Measurements from ENCODE around the gene SLC43A1.
"Not testable (repeated sequence)": the region's sequence is repeated elsewhere in the genome, so short reads cannot be mapped to it uniquely, and the experiment has no call there.

SLC43A1 gene

GRCh38 chr11:57539342-57539741, 23.8 kb upstream of the SLC43A1 start:
- H3K4me3 ChIP-seq (ENCODE audit: low read depth, low read length), result no peak overlapping the region
- no peak for DNase-seq (ENCODE audit: low read depth)
- TF ChIP-seq MYC (IDR thresholded peaks at IDR 0.05; ENCODE audit: low read depth, low read length) (no peak), MAX (IDR thresholded peaks at IDR 0.05; ENCODE audit: low read depth, low read length) (no peak), CTCF (IDR thresholded peaks at IDR 0.05; ENCODE audit: low read depth, low read length) (no peak), POLR2A (IDR thresholded peaks at IDR 0.05; ENCODE audit: extremely low read depth, insufficient read length) (no peak)

GRCh38 chr11:57536947-57537619, 21.6 kb upstream of the SLC43A1 start, which contains the start of gene SMTNL1:
Gene SMTNL1, plus strand, starts transcription at chr11:57537595. Its CDS starts 5,048 bp downstream, at chr11:57542643.
- no peak for TF ChIP-seq CTCF (IDR thresholded peaks at IDR 0.05; ENCODE audit: low read depth, low read length)
- TF ChIP-seq MAX (IDR thresholded peaks at IDR 0.05; ENCODE audit: low read depth, low read length), result no peak
- TF ChIP-seq MYC (IDR thresholded peaks at IDR 0.05; ENCODE audit: low read depth, low read length), result no peak
- no peak for TF ChIP-seq POLR2A (IDR thresholded peaks at IDR 0.05; ENCODE audit: extremely low read depth, insufficient read length)
- H3K4me3 ChIP-seq (ENCODE audit: low read depth, low read length), result no peak within 1 kb of the TSS
- DNase-seq (ENCODE audit: low read depth), result no peak

- not testable (repeated sequence) for H3K4me3 ChIP-seq (ENCODE audit: low read depth, low read length); DNase-seq (ENCODE audit: low read depth)
Measured at GRCh38 chr11:57534449-57534848, 18.9 kb upstream of the SLC43A1 start.

- peak within 1 kb of the TSS; percentile 97 for H3K4me3 ChIP-seq (ENCODE audit: low read depth, low read length)
- peak; percentile 52 for TF ChIP-seq POLR2A (IDR thresholded peaks at IDR 0.05; ENCODE audit: extremely low read depth, insufficient read length)
- peak; percentile 97 for TF ChIP-seq MYC (IDR thresholded peaks at IDR 0.05; ENCODE audit: low read depth, low read length)
- TF ChIP-seq MAX (IDR thresholded peaks at IDR 0.05; ENCODE audit: low read depth, low read length), result peak; percentile 100
- TF ChIP-seq CTCF (IDR thresholded peaks at IDR 0.05; ENCODE audit: low read depth, low read length), result no peak
- peak; percentile 99 for DNase-seq (ENCODE audit: low read depth)
Measured at GRCh38 chr11:57530596-57531507, 15.3 kb upstream of the SLC43A1 start, which contains the start of gene TIMM10. Gene TIMM10, minus strand, starts transcription at chr11:57530754. Its CDS starts 565 bp downstream, at chr11:57530189.

- H3K4me3 ChIP-seq (ENCODE audit: low read depth, low read length), result peak overlapping the region; percentile 97
- TF ChIP-seq MYC (IDR thresholded peaks at IDR 0.05; ENCODE audit: low read depth, low read length), result no peak
- TF ChIP-seq MAX (IDR thresholded peaks at IDR 0.05; ENCODE audit: low read depth, low read length), result no peak
- peak; percentile 33 for DNase-seq (ENCODE audit: low read depth)
Measured at GRCh38 chr11:57530215-57530595, 14.7 kb upstream of the SLC43A1 start.

GRCh38 chr11:57529012-57529411, 13.5 kb upstream of the SLC43A1 start:
- H3K4me3 ChIP-seq (ENCODE audit: low read depth, low read length), result peak overlapping the region; percentile 97
- DNase-seq (ENCODE audit: low read depth), result no peak
- no peak for TF ChIP-seq POLR2A (IDR thresholded peaks at IDR 0.05; ENCODE audit: extremely low read depth, insufficient read length)
- TF ChIP-seq MAX (IDR thresholded peaks at IDR 0.05; ENCODE audit: low read depth, low read length), result no peak
- no peak for TF ChIP-seq CTCF (IDR thresholded peaks at IDR 0.05; ENCODE audit: low read depth, low read length)
- TF ChIP-seq MYC (IDR thresholded peaks at IDR 0.05; ENCODE audit: low read depth, low read length), result no peak

Data from NB4 (cell line).